GM21367 (cell line): Measurements from ENCODE around the gene ABI3.
"Not testable (repeated sequence)": the region's sequence is repeated elsewhere in the genome, so short reads cannot be mapped to it uniquely, and the experiment has no call there.

Experiments
- ATAC-seq: cut with Tn5 transposase; IDR thresholded peaks from one replicate; pipeline ENCODE4 v1.9.1; 2021; ENCODE audit not compliant: unreplicated experiment

The ABI3 gene

GRCh38 chr17:49210158-49211029, at the start of gene ABI3, which contains the start of gene GNGT2:
ABI3 (plus strand) TSS chr17:49210707; CDS start chr17:49210725, 18 bp downstream.
GNGT2 (minus strand) TSS chr17:49210574; CDS start chr17:49207422, 3,152 bp downstream.
- peak; percentile 44 for ATAC-seq

GRCh38 chr17:49162866-49163265, 47.6 kb upstream of the ABI3 start:
- ATAC-seq = no peak

- ATAC-seq = no peak
These were observed 45.4 kb upstream of the ABI3 start for GRCh38 chr17:49165143-49165542.

- no peak for ATAC-seq
These were observed 41.8 kb upstream of the ABI3 start for GRCh38 chr17:49168706-49169105.

GRCh38 chr17:49170216-49170615, 40.3 kb upstream of the ABI3 start:
- ATAC-seq = no peak

- ATAC-seq = not testable (repeated sequence)
These were observed 39.8 kb upstream of the ABI3 start for GRCh38 chr17:49170711-49171110.

- not testable (repeated sequence) for ATAC-seq
These were observed 34.5 kb upstream of the ABI3 start for GRCh38 chr17:49175978-49176377.

- ATAC-seq = no peak
These were observed 30.2 kb upstream of the ABI3 start for GRCh38 chr17:49180303-49180702.

- ATAC-seq = no peak
These were observed 29.4 kb upstream of the ABI3 start for GRCh38 chr17:49180998-49181635.

- no peak for ATAC-seq
These were observed 27.2 kb upstream of the ABI3 start for GRCh38 chr17:49183341-49183740.

- ATAC-seq = no peak
These were observed 26.7 kb upstream of the ABI3 start for GRCh38 chr17:49183801-49184200.

- ATAC-seq = not testable (repeated sequence)
These were observed 26.0 kb upstream of the ABI3 start for GRCh38 chr17:49184522-49184921.

- not testable (repeated sequence) for ATAC-seq
These were observed 25.1 kb upstream of the ABI3 start for GRCh38 chr17:49185381-49185780.

GRCh38 chr17:49187301-49187700, 23.2 kb upstream of the ABI3 start:
- ATAC-seq = no peak

GRCh38 chr17:49190932-49191331, 19.6 kb upstream of the ABI3 start:
- ATAC-seq = no peak

GRCh38 chr17:49191409-49191916, 19.0 kb upstream of the ABI3 start:
- ATAC-seq = peak; percentile 4

- peak; percentile 34 for ATAC-seq
These were observed 18.4 kb upstream of the ABI3 start for GRCh38 chr17:49191917-49192741.

- ATAC-seq = no peak
These were observed 16.8 kb upstream of the ABI3 start for GRCh38 chr17:49193513-49194296.

GRCh38 chr17:49194297-49194607, 16.3 kb upstream of the ABI3 start:
- no peak for ATAC-seq

GRCh38 chr17:49195751-49196150, 14.8 kb upstream of the ABI3 start:
- ATAC-seq = no peak
